ENCODE measurements around the gene ARSB.

GRCh38 chr5:78811121-78811817, 173.8 kb downstream of the ARSB start:
- TF ChIP-seq CTCF (conservative IDR thresholded peaks at IDR 0.05; ENCODE audit: low read length) (no peak), EZH2phosphoT487 (IDR thresholded peaks at IDR 0.05; ENCODE audit: borderline replicate concordance, low read depth, low read length) (no peak)

All from OCI-LY7 (cell line).